ENCODE results near the gene CORO1C.

CORO1C gene

GRCh38 chr12:108696111-108696995 lies 35.0 kb downstream of the CORO1C start:
- no peak for DNase-seq (ENCODE audit: low read depth)

GRCh38 chr12:108694812-108695278 lies 36.5 kb downstream of the CORO1C start:
- DNase-seq (ENCODE audit: low read depth) = no peak

- no peak for DNase-seq (ENCODE audit: low read depth)
Measured at GRCh38 chr12:108693751-108694150, 37.6 kb downstream of the CORO1C start.

- DNase-seq (ENCODE audit: low read depth) = no peak
Measured at GRCh38 chr12:108693186-108693730, 38.1 kb downstream of the CORO1C start.

- no peak for DNase-seq (ENCODE audit: low read depth)
Measured at GRCh38 chr12:108691998-108692808, 39.1 kb downstream of the CORO1C start.

GRCh38 chr12:108691175-108691997 lies 39.9 kb downstream of the CORO1C start:
- peak; percentile 57 for DNase-seq (ENCODE audit: low read depth)

GRCh38 chr12:108690542-108691174 lies 40.7 kb downstream of the CORO1C start:
- no peak for DNase-seq (ENCODE audit: low read depth)

GRCh38 chr12:108690191-108690518 lies 41.2 kb downstream of the CORO1C start:
- DNase-seq (ENCODE audit: low read depth) = no peak

GRCh38 chr12:108689314-108690190 lies 41.8 kb downstream of the CORO1C start:
- DNase-seq (ENCODE audit: low read depth) = no peak

GRCh38 chr12:108686780-108687179 lies 44.5 kb downstream of the CORO1C start:
- DNase-seq (ENCODE audit: low read depth) = no peak

- no peak for DNase-seq (ENCODE audit: low read depth)
Measured at GRCh38 chr12:108685469-108686260, 45.7 kb downstream of the CORO1C start.

- no peak for DNase-seq (ENCODE audit: low read depth)
Measured at GRCh38 chr12:108683906-108684556, 47.3 kb downstream of the CORO1C start.

GRCh38 chr12:108681317-108681716 lies 50.0 kb downstream of the CORO1C start:
- no peak for DNase-seq (ENCODE audit: low read depth)

- no peak for DNase-seq (ENCODE audit: low read depth)
Measured at GRCh38 chr12:108679106-108679681, 52.1 kb downstream of the CORO1C start.

GRCh38 chr12:108678104-108678730 lies 53.1 kb downstream of the CORO1C start:
- no peak for DNase-seq (ENCODE audit: low read depth)

- no peak for DNase-seq (ENCODE audit: low read depth)
Measured at GRCh38 chr12:108677381-108677780, 53.9 kb downstream of the CORO1C start.

- no peak for DNase-seq (ENCODE audit: low read depth)
Measured at GRCh38 chr12:108676707-108677106, 54.6 kb downstream of the CORO1C start.

- DNase-seq (ENCODE audit: low read depth) = no peak
Measured at GRCh38 chr12:108675792-108676191, 55.5 kb downstream of the CORO1C start.
